Activated CD4-positive, CD25-positive, alpha-beta regulatory T cell treated with anti-CD3 and anti-CD28 coated beads, Interleukin-2, amount 50 U/mL, for 72 hours (primary cell): Measurements from ENCODE around the gene CD109.
"Not testable (repeated sequence)": the region's sequence is repeated elsewhere in the genome, so short reads cannot be mapped to it uniquely, and the experiment has no call there.

Source experiments
- DNase-seq: peaks from one replicate; pipeline ENCODE4 v3.0.0; 2021

Gene CD109

GRCh38 chr6:73796881-73797280, 100.9 kb downstream of the CD109 start:
- DNase-seq: no peak

- no peak for DNase-seq
These were observed 101.9 kb downstream of the CD109 start for GRCh38 chr6:73797861-73798260.

GRCh38 chr6:73798592-73798991, 102.6 kb downstream of the CD109 start:
- no peak for DNase-seq

- DNase-seq: no peak
These were observed 105.0 kb downstream of the CD109 start for GRCh38 chr6:73800997-73801396.

DNA sequence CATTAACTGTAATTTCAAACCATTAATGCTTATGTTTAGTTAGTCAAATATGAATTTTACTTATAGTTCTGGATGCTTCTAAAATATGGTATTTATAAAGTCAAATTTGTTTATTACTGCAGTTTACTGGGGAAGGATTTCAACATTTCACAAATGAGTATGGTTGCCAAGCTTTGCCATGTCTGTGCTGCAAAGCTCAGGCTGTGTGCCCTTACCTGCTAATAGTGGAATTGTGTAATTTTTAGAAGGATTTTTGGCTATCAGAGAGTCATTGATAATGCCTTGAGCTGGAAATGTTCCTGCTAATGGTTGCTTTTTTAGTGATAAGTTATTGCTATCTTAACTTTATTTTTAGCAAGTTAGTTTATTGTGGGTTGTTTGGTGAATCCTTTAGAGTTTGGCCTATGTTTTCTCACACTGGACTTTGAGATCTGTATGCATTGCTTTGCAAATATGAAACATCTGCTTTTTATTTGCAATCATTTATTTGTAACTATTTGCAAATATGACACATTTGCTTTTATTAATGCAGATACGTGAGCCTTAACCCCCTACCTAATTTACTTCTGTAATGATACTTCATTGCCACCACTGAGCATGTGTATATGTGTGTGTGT, 105.8 kb downstream of the CD109 start:
- DNase-seq: no peak

- DNase-seq: no peak
These were observed 106.4 kb downstream of the CD109 start for GRCh38 chr6:73802366-73802765.

DNA sequence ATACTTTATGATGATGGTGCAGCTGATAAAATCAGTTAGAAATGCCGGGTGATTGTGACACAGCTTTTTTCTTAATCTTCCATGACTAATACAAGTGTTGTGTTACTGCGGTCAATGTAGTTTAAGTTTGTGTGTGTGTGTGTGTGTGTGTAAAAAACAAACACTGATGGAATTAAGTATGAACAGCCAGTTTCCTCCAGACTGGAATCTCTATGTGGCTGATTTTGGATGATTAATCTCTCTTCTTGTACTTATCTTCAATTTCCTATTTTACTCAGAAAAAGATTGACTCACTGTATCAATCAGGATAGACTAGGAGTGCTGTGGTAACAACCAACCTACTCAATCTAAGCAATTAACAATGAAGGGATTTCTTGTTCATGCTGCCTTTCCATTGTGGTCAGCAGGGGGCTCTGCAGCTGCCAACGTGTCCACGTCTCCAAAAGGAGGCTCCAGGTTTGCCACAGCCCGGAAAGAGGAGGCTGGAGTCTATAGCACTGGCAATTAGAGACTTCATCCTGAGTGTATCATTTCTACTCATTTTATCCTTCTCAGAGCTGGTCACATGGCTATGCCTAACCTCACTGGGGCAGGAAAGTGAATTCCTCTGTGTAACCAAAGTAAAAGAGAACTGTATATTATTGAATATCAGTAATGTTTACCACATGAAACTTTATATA, 107.7 kb downstream of the CD109 start:
- DNase-seq: no peak

DNA sequence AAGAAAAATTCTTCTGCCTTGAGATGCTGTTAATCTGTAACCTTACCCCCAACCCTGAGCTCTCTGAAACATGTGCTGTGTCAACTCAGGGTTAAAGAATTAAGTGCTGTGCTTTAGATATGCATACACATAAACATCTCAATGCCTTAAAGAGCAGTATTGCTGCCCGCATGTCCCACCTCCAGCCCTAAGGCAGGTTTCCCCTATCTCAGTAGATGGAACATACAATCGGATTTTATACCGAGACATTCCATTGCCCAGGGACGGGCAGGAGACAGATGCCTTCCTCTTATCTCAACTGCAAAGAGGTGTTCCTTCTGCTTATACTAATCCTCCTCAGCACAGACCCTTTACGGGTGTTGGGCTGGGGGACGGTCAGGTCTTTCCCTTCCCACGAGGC, 109.2 kb downstream of the CD109 start:
- not testable (repeated sequence) for DNase-seq

GRCh38 chr6:73805982-73806381, 110.0 kb downstream of the CD109 start:
- not testable (repeated sequence) for DNase-seq

DNA sequence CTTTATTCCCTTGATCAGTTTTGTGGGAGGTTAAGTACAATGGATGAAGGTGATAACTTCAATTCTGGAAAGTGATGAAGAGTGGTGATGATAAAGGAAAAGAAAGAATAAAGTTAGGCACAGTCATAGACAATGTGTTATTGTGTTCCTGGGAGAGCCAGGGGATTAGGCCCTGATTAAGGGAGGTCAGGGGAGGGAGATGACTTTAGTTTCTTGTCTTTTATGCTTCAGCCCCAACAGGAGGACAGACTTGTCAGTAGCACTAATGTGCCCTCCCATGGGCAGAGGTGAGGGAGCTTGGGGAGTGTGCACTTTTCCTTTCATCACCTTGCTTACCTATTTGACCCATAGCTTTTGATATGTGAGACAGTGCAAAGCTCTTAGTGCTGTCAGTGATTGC, 115.7 kb downstream of the CD109 start:
- no peak for DNase-seq

- no peak for DNase-seq
These were observed 121.2 kb downstream of the CD109 start for GRCh38 chr6:73817253-73817652.

- no peak for DNase-seq
These were observed 127.2 kb downstream of the CD109 start for GRCh38 chr6:73823046-73823735.

GRCh38 chr6:73823832-73824231, 127.8 kb downstream of the CD109 start:
- DNase-seq: no peak

GRCh38 chr6:73826571-73826970, 130.6 kb downstream of the CD109 start:
- no peak for DNase-seq

- DNase-seq: no peak
These were observed 134.1 kb downstream of the CD109 start for GRCh38 chr6:73830119-73830518.

DNA sequence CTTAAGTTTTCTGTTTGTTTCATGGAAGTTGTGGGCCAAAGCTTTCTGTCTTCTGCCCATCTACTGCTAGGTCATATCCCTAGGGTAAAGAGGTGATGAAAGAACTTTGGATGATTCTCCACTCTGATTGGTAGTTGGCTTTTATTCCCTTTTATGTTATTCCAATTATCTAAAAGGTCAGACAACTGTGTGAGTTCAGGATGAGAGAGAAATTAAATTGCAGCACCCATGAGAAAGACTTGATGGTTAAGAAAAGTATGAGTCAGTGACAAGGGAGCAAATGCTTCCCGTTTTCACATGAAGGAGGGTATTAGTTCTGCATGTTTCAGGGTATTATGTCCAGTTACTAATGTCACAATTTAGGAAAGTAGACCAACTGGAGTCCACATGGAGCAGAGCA, 136.3 kb downstream of the CD109 start:
- DNase-seq: no peak

DNA sequence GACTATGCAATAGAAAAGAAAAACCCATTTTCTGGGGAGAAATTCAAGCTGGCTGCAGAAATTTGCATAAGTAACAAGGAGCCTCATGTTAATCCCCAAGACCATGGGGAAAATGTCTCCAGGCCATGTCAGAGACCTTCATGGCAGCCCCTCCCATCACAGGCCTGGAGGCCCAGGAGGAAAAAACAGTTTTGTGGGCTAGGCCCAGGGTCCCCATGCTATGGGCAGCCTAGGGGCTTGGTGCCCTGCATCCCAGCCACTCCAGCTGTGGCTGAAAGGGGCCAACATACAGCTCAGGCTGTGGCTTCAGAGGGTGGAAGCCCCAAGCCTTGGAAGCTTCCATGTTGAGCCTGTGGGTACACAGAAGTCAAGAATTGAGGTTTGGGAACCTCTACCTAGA, 148.7 kb downstream of the CD109 start:
- DNase-seq: not testable (repeated sequence)

GRCh38 chr6:73851048-73851447, 155.0 kb downstream of the CD109 start:
- not testable (repeated sequence) for DNase-seq

DNA sequence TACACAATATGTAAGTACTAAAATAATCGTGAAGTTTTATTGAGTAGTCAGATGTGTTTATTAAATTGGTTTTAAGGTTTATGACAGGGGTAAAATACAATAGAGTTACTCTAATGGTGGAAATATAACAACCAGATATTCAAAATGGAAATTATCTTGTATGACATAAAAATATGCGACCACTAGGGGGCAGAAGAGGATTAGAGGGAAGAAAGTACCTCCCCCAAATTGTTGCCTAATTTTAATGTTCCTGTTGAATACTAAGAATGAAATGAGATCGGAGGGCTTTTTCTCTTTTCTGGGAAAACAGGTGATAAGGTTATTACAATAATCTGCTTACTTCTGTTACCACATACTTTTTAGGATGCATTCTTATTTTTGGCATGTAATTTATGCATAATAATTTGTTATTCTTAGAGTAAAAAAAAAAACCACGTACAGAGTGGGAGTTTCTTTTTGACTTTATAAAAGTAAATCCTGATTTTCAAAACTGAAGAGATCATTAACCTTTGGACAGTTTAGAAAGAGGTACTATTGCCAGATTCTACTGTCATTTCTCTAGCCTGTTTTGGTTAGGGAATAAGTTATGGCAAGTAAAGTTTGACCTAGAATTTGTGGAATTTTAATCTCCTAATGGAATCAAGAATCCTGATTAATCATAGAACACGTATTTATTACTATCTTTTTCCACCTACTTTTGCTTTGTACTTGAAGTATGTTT, 159.2 kb downstream of the CD109 start:
- DNase-seq: no peak

- DNase-seq: no peak
These were observed 161.4 kb downstream of the CD109 start for GRCh38 chr6:73857341-73857890.

GRCh38 chr6:73858376-73858775, 162.4 kb downstream of the CD109 start:
- DNase-seq: no peak

GRCh38 chr6:73860303-73860702, 164.3 kb downstream of the CD109 start:
- no peak for DNase-seq

GRCh38 chr6:73866305-73866704, 170.3 kb downstream of the CD109 start:
- no peak for DNase-seq
